OCI-LY7 (cell line): ENCODE measurements around the gene ABCF3.

Experiments
- EZH2phosphoT487 ChIP-seq: fragments of 200-600 bp; sonication (generic); IDR thresholded peaks from 2 replicates; pipeline ENCODE4 v1.6.1; 2018; ENCODE audit warnings: low read depth, borderline replicate concordance, mild to moderate bottlenecking, mixed run types, antibody characterized with exemption, low read length, moderate library complexity, mixed read lengths
- TF ChIP-seq, protein P1 (sequence below): fragments of 200-600 bp; sonication (generic); conservative IDR thresholded peaks from 2 replicates; pipeline ENCODE4 v1.5.1; 2014; ENCODE audit warnings: mild to moderate bottlenecking, antibody characterized with exemption, low read length, moderate library complexity, mixed read lengths

GRCh38 chr3:184148076-184148475 lies 37.9 kb upstream of the ABCF3 start:
- TF ChIP-seq, protein P1, sequence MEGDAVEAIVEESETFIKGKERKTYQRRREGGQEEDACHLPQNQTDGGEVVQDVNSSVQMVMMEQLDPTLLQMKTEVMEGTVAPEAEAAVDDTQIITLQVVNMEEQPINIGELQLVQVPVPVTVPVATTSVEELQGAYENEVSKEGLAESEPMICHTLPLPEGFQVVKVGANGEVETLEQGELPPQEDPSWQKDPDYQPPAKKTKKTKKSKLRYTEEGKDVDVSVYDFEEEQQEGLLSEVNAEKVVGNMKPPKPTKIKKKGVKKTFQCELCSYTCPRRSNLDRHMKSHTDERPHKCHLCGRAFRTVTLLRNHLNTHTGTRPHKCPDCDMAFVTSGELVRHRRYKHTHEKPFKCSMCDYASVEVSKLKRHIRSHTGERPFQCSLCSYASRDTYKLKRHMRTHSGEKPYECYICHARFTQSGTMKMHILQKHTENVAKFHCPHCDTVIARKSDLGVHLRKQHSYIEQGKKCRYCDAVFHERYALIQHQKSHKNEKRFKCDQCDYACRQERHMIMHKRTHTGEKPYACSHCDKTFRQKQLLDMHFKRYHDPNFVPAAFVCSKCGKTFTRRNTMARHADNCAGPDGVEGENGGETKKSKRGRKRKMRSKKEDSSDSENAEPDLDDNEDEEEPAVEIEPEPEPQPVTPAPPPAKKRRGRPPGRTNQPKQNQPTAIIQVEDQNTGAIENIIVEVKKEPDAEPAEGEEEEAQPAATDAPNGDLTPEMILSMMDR: no peak
- TF ChIP-seq EZH2phosphoT487: no peak
